Panc1 (cell line): Measurements from ENCODE around the gene ALK. TPM values are rescaled to one million over a fixed set of nuclear protein-coding genes. Genes with fewer than 3 reads are reported as not detected.

ENCODE experiments used
- ATAC-seq: fragments of 200-7000 bp; cut with Tn5 transposase; 2 replicates; pipeline ENCODE4 v1.9.1; 2020; ENCODE audit warnings: mild to moderate bottlenecking, moderate library complexity
- BruUV-seq: library from RNA; stranded (reverse); fragments of 400-500 nt; replicated peaks from 2 replicates; lab custom pipeline; 2021; lab: Mats Ljungman, UMichigan
- CTCF ChIA-PET: fragments of 300-600 bp; sonication (Branson Sonifier 250); formaldehyde crosslinking; loops from one replicate; lab custom pipeline; 2022; ENCODE audit warnings: antibody characterized with exemption; lab: Charles Lee
- POLR2A ChIA-PET: fragments of 300-600 bp; sonication (Branson Sonifier 250); formaldehyde crosslinking; loops from one replicate; lab custom pipeline; 2022; ENCODE audit warnings: antibody characterized with exemption; lab: Charles Lee
- DNase-seq: peaks from one replicate; pipeline ENCODE4 v3.0.0-alpha.2; 2010; ENCODE audit warnings: low read depth, low spot score
- H3K27ac ChIP-seq: 2 replicates; pipeline ENCODE4 v1.5.1; 2011; ENCODE audit warnings: mild to moderate bottlenecking, low read length, inconsistent platforms
- H3K27me3 ChIP-seq: fragments of 200-500 bp; sonication (Bioruptor generic); 2 replicates; pipeline ENCODE4 v1.6.0; 2014; ENCODE audit warnings: low read length, inconsistent platforms; ENCODE audit not compliant: control insufficient read depth, insufficient read depth
- H3K36me3 ChIP-seq: fragments of 200-500 bp; sonication (Bioruptor generic); 2 replicates; pipeline ENCODE4 v1.5.1; 2014; ENCODE audit warnings: inconsistent platforms, mild to moderate bottlenecking, low read length, moderate library complexity; ENCODE audit not compliant: control insufficient read depth, insufficient read depth
- H3K4me1 ChIP-seq: 2 replicates; pipeline ENCODE4 v1.5.1; 2011; ENCODE audit warnings: inconsistent platforms, mild to moderate bottlenecking, low read length, moderate library complexity; ENCODE audit not compliant: control insufficient read depth, insufficient read depth
- H3K4me3 ChIP-seq, 2 experiments: 2 replicates each; pipeline ENCODE4 v1.5.1; 2011 to 2012; ENCODE audit warnings: low read depth in 2 of 2, low read length in 2 of 2, mild to moderate bottlenecking in 2 of 2, inconsistent platforms in 1 of 2, moderate library complexity in 1 of 2
- H3K9me3 ChIP-seq: fragments of 200-500 bp; sonication (Bioruptor generic); 2 replicates; pipeline ENCODE4 v1.5.1; 2014; ENCODE audit warnings: low read depth, mild to moderate bottlenecking, inconsistent platforms, low read length, moderate library complexity; ENCODE audit not compliant: control insufficient read depth, insufficient read depth
- POLR2AphosphoS5 ChIP-seq: IDR thresholded peaks from 2 replicates; pipeline ENCODE4 v1.6.1; 2012; ENCODE audit warnings: mild to moderate bottlenecking, low read depth, low read length, moderate library complexity
- SIN3A ChIP-seq: IDR thresholded peaks from 2 replicates; pipeline ENCODE4 v1.6.1; 2012; ENCODE audit warnings: low read depth, mild to moderate bottlenecking, low read length, moderate library complexity, borderline replicate concordance; ENCODE audit not compliant: insufficient read depth
- TCF7L2 ChIP-seq: IDR thresholded peaks from 2 replicates; pipeline ENCODE4 v1.6.1; 2011; ENCODE audit warnings: mild to moderate bottlenecking, low read depth, low read length, inconsistent platforms
- in situ Hi-C: cut with HindIII; loops from 2 replicates; pipeline ENCODE4 v1.10.0; 2016; ENCODE audit warnings: low sequenced_read_pairs, low pct_unique_long_range_greater_than_20kb
- intact Hi-C: fragments of 100-400 bp; cut with micrococcal nuclease; formaldehyde crosslinking; loops from one replicate; pipeline ENCODE4 v1.10.0; 2022; ENCODE audit not compliant: unreplicated experiment
- total RNA-seq: library from RNA; stranded (reverse); gene quantifications from one replicate; pipeline ENCODE4 v1.2.1, GENCODE V29; 2021; ENCODE audit not compliant: unreplicated experiment
- TF ChIP-seq, protein P1 (sequence below), 2 experiments: IDR thresholded peaks; 2 replicates each; pipeline ENCODE4 v1.6.1; 2011 to 2012; ENCODE audit warnings: low read depth in 2 of 2, control low read depth in 1 of 2, low read length in 1 of 2, mild to moderate bottlenecking in 1 of 2, moderate library complexity in 1 of 2; ENCODE audit not compliant: insufficient read depth in 1 of 2
- TF ChIP-seq, protein P2 (sequence below): fragments of 450-650 bp; IDR thresholded peaks from 2 replicates; pipeline ENCODE4 v1.5.1; 2017; ENCODE audit warnings: mild to moderate bottlenecking

The ALK gene
- total RNA-seq, 1 experiment from 2014 or later, result not detected

DNA sequence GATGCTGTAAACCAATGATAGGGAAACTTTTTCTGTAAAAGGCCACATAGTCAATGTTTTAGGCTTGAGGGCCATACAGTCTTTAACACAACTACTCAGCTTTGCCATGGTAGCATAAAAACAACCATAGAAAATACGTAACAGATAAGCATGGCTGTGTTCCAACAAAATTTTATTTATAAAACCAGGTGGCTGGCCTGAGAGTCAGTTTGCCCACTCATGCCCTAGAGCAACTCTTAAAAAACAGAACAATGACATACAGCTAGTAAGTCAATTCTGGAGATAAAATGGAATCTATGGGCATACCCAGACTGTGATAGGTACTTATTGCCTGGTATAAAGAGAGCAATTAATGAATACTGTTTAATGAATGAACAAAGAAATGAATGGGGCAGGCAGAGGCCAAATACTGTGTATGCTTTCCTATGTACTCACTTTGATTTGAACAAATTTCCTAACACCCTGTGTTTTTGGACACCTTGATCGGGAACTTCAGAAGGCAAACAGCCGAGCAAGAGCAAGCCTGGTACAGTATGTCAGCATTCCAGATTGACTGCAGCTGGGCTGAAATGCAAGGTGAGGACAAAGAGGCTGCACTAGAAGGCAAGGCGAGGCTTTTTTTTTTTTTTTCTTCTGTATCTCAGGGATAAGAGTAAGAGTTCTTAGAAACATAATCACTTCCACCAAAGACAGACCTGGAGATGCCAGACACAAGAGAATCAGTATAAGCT, 490.8 kb downstream of the ALK start:
- H3K9me3 ChIP-seq, result no peaks in the 10 kb centered on the region
- no peak overlapping the region for H3K27ac ChIP-seq
- BruUV-seq, result no TSS peak
- ATAC-seq, result no peak
- ChIA-PET POLR2A (no interaction called here), CTCF (no interaction called here)
- no peaks in the 10 kb centered on the region for H3K36me3 ChIP-seq
- DNase-seq, result no peak
- no peak overlapping the region for H3K4me3 ChIP-seq
- TF ChIP-seq TCF7L2, result no peak
- TF ChIP-seq, protein P1, sequence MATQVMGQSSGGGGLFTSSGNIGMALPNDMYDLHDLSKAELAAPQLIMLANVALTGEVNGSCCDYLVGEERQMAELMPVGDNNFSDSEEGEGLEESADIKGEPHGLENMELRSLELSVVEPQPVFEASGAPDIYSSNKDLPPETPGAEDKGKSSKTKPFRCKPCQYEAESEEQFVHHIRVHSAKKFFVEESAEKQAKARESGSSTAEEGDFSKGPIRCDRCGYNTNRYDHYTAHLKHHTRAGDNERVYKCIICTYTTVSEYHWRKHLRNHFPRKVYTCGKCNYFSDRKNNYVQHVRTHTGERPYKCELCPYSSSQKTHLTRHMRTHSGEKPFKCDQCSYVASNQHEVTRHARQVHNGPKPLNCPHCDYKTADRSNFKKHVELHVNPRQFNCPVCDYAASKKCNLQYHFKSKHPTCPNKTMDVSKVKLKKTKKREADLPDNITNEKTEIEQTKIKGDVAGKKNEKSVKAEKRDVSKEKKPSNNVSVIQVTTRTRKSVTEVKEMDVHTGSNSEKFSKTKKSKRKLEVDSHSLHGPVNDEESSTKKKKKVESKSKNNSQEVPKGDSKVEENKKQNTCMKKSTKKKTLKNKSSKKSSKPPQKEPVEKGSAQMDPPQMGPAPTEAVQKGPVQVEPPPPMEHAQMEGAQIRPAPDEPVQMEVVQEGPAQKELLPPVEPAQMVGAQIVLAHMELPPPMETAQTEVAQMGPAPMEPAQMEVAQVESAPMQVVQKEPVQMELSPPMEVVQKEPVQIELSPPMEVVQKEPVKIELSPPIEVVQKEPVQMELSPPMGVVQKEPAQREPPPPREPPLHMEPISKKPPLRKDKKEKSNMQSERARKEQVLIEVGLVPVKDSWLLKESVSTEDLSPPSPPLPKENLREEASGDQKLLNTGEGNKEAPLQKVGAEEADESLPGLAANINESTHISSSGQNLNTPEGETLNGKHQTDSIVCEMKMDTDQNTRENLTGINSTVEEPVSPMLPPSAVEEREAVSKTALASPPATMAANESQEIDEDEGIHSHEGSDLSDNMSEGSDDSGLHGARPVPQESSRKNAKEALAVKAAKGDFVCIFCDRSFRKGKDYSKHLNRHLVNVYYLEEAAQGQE (IDR thresholded peaks at IDR 0.05; ENCODE audit: insufficient read depth in 1 of 2, low read depth in 2 of 2, low read length in 1 of 2), result no peak
- TF ChIP-seq, protein P2, sequence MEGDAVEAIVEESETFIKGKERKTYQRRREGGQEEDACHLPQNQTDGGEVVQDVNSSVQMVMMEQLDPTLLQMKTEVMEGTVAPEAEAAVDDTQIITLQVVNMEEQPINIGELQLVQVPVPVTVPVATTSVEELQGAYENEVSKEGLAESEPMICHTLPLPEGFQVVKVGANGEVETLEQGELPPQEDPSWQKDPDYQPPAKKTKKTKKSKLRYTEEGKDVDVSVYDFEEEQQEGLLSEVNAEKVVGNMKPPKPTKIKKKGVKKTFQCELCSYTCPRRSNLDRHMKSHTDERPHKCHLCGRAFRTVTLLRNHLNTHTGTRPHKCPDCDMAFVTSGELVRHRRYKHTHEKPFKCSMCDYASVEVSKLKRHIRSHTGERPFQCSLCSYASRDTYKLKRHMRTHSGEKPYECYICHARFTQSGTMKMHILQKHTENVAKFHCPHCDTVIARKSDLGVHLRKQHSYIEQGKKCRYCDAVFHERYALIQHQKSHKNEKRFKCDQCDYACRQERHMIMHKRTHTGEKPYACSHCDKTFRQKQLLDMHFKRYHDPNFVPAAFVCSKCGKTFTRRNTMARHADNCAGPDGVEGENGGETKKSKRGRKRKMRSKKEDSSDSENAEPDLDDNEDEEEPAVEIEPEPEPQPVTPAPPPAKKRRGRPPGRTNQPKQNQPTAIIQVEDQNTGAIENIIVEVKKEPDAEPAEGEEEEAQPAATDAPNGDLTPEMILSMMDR, result no peak
- peaks cover 3% of the 10 kb centered on the region for H3K27me3 ChIP-seq
- H3K4me1 ChIP-seq, result no peaks in the 10 kb centered on the region
- in situ Hi-C loops, result no loop called here
- intact Hi-C loops, result no loop called here

DNA sequence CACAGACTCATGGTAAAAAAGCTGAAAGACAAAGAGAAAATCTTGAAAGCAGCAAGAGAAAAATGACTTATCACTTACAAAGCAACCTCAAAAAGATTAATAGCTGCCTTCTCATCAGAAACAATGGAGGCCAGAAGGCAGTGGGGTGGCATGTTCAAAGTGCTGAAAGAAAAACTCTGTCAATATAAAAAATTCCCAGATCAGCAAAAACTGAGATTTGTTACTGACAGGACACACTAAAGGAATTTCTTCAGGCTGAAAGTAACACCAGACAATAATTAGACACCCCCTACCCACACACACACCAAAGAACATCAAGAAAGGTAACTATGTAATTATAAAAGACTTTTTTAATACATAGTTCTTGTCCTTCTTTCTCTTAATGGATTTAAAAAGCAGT, 495.0 kb downstream of the ALK start:
- intact Hi-C loops, result no loop called here
- CTCF ChIA-PET, result no interaction called here

More for the DNA sequence above, 495.0 kb downstream of the ALK start:
- no peak overlapping the region for H3K27ac ChIP-seq
- H3K36me3 ChIP-seq, result no peaks in the 10 kb centered on the region
- no peaks in the 10 kb centered on the region for H3K4me1 ChIP-seq
- H3K27me3 ChIP-seq, result peaks cover 13% of the 10 kb centered on the region
- H3K4me3 ChIP-seq, result no peak overlapping the region
- no peaks in the 10 kb centered on the region for H3K9me3 ChIP-seq
- BruUV-seq, result no TSS peak
- POLR2A ChIA-PET, result no interaction called here
- no peak for TF ChIP-seq TCF7L2
- TF ChIP-seq POLR2AphosphoS5, result no peak
- TF ChIP-seq, protein P1 (IDR thresholded peaks at IDR 0.05; ENCODE audit: insufficient read depth in 1 of 2, low read depth in 2 of 2, low read length in 1 of 2), result no peak
- no peak for TF ChIP-seq SIN3A
- TF ChIP-seq, protein P2, result no peak
- in situ Hi-C loops, result no loop called here
- ATAC-seq (no peak), DNase-seq (no peak)
